HepG2 (cell line): Measurements from ENCODE around the gene MYOM1. TPM values are rescaled to one million over a fixed set of nuclear protein-coding genes. Genes with fewer than 3 reads are reported as not detected.

Source experiments
- ERF ChIP-seq: IDR thresholded peaks from 2 replicates; pipeline ENCODE4 v1.6.1; 2018; ENCODE audit warnings: missing biosample characterization, missing genetic modification reagents
- HOXA7 ChIP-seq: sonication (generic); formaldehyde crosslinking; IDR thresholded peaks from 2 replicates; pipeline ENCODE4 v1.8.1; 2022; ENCODE audit warnings: mild to moderate bottlenecking, missing genetic modification reagents, moderate library complexity
- JARID2 ChIP-seq: sonication (generic); formaldehyde crosslinking; IDR thresholded peaks from 2 replicates; pipeline ENCODE4 v1.8.1; 2023; ENCODE audit warnings: missing genetic modification reagents, inconsistent platforms; ENCODE audit not compliant: insufficient replicate concordance
- MAFG ChIP-seq: sonication (generic); formaldehyde crosslinking; IDR thresholded peaks from 2 replicates; pipeline ENCODE4 v1.5.1; 2020; ENCODE audit warnings: mild to moderate bottlenecking, missing genetic modification reagents
- MTA3 ChIP-seq: sonication (generic); formaldehyde crosslinking; IDR thresholded peaks from 2 replicates; pipeline ENCODE4 v1.4.0; 2020; ENCODE audit warnings: missing genetic modification reagents
- PPARG ChIP-seq: conservative IDR thresholded peaks from 2 replicates; pipeline ENCODE4 v1.6.1; 2016; ENCODE audit warnings: missing biosample characterization, missing genetic modification reagents
- SALL2 ChIP-seq: sonication (generic); formaldehyde crosslinking; IDR thresholded peaks from 2 replicates; pipeline ENCODE4 v1.8.1; 2023; ENCODE audit warnings: mild to moderate bottlenecking, missing genetic modification reagents, inconsistent platforms
- SCMH1 ChIP-seq: sonication (generic); formaldehyde crosslinking; IDR thresholded peaks from 2 replicates; pipeline ENCODE4 v1.9.0; 2021; ENCODE audit warnings: missing genetic modification reagents, mild to moderate bottlenecking, borderline replicate concordance
- STAG1 ChIP-seq: sonication (generic); formaldehyde crosslinking; IDR thresholded peaks from 2 replicates; pipeline ENCODE4 v1.4.0; 2020; ENCODE audit warnings: missing genetic modification reagents
- ZBTB21 ChIP-seq: sonication (generic); formaldehyde crosslinking; IDR thresholded peaks from 2 replicates; pipeline ENCODE4 v1.4.0; 2020; ENCODE audit warnings: missing genetic modification reagents
- ZNF326 ChIP-seq: sonication (generic); formaldehyde crosslinking; IDR thresholded peaks from 2 replicates; pipeline ENCODE4 v1.4.0; 2020; ENCODE audit warnings: missing genetic modification reagents, borderline replicate concordance
- ZNF44 ChIP-seq: sonication (generic); formaldehyde crosslinking; IDR thresholded peaks from 2 replicates; pipeline ENCODE4 v1.5.1; 2020; ENCODE audit warnings: mild to moderate bottlenecking, missing genetic modification reagents
- ZNF703 ChIP-seq: sonication (generic); formaldehyde crosslinking; IDR thresholded peaks from 2 replicates; pipeline ENCODE4 v1.5.1; 2020; ENCODE audit warnings: missing genetic modification reagents, mild to moderate bottlenecking, moderate library complexity, borderline replicate concordance
- ZNF737 ChIP-seq: sonication (generic); formaldehyde crosslinking; IDR thresholded peaks from 2 replicates; pipeline ENCODE4 v1.5.0; 2020; ENCODE audit warnings: missing genetic modification reagents, mild to moderate bottlenecking, borderline replicate concordance
- polyA plus RNA-seq, 8 experiments: library from polyadenylated mRNA; depleted of rRNA in 3 of 8; stranded (reverse) in 7 of 8; unstranded in 1 of 8; fragments of >200 nt; fragmentation: Illumina TruSeq in 4 of 8; extraction: Trizol in 4 of 8; gene quantifications; 2 replicates each; pipeline versions ENCODE4 v1.2.1 to v1.2.3, GENCODE V29; 2011 to 2016; ENCODE audit warnings: low read depth in 4 of 8, missing spikeins in 1 of 8, mixed read lengths in 1 of 8; ENCODE audit not compliant: insufficient read depth in 1 of 8
- total RNA-seq, 5 experiments: library from RNA; depleted of rRNA; stranded (reverse); fragments of >200 nt; fragmentation: Illumina TruSeq; extraction: Trizol; gene quantifications; 2 replicates each; pipeline ENCODE4 v1.2.3, GENCODE V29; 2016; ENCODE audit warnings: low read depth in 1 of 5
- TF ChIP-seq, protein P1 (sequence below): sonication (generic); formaldehyde crosslinking; IDR thresholded peaks from 2 replicates; pipeline ENCODE4 v1.5.0; 2020; ENCODE audit warnings: mild to moderate bottlenecking, low read depth, missing genetic modification reagents, borderline replicate concordance
- TF ChIP-seq, protein P2 (sequence below): sonication (generic); formaldehyde crosslinking; IDR thresholded peaks from 2 replicates; pipeline ENCODE4 v1.4.0; 2020; ENCODE audit warnings: missing genetic modification reagents; ENCODE audit errors: not compliant biosample characterization
- TF ChIP-seq, protein P3 (sequence below): sonication (generic); formaldehyde crosslinking; IDR thresholded peaks from 2 replicates; pipeline ENCODE4 v1.4.0; 2020; ENCODE audit warnings: missing genetic modification reagents
- TF ChIP-seq, protein P4 (sequence below): sonication (generic); formaldehyde crosslinking; IDR thresholded peaks from 2 replicates; pipeline ENCODE4 v1.5.1; 2020; ENCODE audit warnings: mild to moderate bottlenecking, missing genetic modification reagents, borderline replicate concordance
- TF ChIP-seq, protein P5 (sequence below): sonication (generic); formaldehyde crosslinking; IDR thresholded peaks from 2 replicates; pipeline ENCODE4 v1.4.0; 2020; ENCODE audit warnings: missing genetic modification reagents
- TF ChIP-seq, protein P6 (sequence below): sonication (generic); formaldehyde crosslinking; IDR thresholded peaks from 2 replicates; pipeline ENCODE4 v1.4.0; 2020; ENCODE audit warnings: mild to moderate bottlenecking, missing genetic modification reagents

Gene MYOM1
- total and polyA plus RNA-seq, 2 of the 13 experiments (the other 11 are each of a cell fraction or from before 2014, with no cell fraction given) = 0.46 to 0.98 TPM

DNA sequence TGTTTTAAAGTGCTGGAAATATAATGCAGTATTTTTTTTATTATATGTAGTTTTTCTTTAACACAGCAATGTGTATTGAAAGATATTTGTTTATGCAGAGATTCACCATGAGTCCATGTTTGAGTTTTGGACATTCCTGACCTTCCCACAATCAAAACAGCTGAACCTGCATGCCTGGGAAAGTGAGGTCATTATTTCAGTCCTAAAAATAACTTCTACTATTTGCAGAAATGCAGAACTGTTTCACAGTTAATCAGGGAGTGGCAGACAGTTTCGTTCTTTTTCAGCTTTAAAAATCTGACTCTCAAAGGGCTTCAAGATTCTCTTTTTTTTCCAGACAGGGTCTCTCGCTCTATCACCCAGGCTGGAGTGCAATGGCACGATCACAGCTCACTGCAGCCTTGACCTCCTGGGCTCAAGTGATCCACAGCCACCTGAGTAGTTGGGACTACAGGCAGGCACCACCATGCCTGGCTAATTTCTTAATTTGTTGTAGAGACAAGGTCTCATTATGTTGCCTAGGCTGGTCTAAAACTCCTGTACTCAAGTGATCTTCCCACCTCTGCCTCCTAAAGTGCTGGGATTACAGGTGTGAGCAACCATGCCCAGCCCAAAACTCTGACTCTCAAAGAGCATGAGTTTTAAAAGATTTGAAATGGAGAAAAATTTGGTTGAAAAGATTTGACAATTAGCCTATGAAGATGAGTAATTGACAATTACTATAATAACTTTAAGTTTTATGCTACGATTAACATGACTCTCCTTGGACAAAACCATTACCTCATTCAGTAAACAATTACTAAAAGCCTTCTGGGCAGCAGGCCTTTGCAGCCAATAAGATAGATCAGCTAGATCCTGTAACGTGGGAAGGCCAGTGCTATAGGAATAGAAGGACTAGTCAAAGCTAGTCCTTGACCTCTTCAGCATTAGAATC is 37.2 kb upstream of the MYOM1 start (continued):
- TF ChIP-seq MAFG (CRISPR knock-in tag) = no peak
- no peak for TF ChIP-seq ZNF737 (CRISPR knock-in tag)
- TF ChIP-seq STAG1 = no peak
- TF ChIP-seq ZNF326 (CRISPR knock-in tag) = no peak
- TF ChIP-seq, protein P1, sequence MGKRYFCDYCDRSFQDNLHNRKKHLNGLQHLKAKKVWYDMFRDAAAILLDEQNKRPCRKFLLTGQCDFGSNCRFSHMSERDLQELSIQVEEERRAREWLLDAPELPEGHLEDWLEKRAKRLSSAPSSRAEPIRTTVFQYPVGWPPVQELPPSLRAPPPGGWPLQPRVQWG (CRISPR knock-in tag) = no peak
- no peak for TF ChIP-seq JARID2 (CRISPR knock-in tag)
- TF ChIP-seq, protein P2, sequence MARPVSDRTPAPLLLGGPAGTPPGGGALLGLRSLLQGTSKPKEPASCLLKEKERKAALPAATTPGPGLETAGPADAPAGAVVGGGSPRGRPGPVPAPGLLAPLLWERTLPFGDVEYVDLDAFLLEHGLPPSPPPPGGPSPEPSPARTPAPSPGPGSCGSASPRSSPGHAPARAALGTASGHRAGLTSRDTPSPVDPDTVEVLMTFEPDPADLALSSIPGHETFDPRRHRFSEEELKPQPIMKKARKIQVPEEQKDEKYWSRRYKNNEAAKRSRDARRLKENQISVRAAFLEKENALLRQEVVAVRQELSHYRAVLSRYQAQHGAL (CRISPR knock-in tag) = no peak
- TF ChIP-seq, protein P3, sequence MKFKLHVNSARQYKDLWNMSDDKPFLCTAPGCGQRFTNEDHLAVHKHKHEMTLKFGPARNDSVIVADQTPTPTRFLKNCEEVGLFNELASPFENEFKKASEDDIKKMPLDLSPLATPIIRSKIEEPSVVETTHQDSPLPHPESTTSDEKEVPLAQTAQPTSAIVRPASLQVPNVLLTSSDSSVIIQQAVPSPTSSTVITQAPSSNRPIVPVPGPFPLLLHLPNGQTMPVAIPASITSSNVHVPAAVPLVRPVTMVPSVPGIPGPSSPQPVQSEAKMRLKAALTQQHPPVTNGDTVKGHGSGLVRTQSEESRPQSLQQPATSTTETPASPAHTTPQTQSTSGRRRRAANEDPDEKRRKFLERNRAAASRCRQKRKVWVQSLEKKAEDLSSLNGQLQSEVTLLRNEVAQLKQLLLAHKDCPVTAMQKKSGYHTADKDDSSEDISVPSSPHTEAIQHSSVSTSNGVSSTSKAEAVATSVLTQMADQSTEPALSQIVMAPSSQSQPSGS (CRISPR knock-in tag) = peak; percentile 99
- no peak for TF ChIP-seq SALL2 (CRISPR knock-in tag)
- TF ChIP-seq ZNF703 = no peak
- 0 out of 2 replicates have a peak, but pooled peaks have one; percentile 21 for TF ChIP-seq PPARG (CRISPR knock-in tag)
- TF ChIP-seq HOXA7 = no peak
- TF ChIP-seq ZNF44 = no peak
- TF ChIP-seq SCMH1 (CRISPR knock-in tag) = no peak
- TF ChIP-seq, protein P4, sequence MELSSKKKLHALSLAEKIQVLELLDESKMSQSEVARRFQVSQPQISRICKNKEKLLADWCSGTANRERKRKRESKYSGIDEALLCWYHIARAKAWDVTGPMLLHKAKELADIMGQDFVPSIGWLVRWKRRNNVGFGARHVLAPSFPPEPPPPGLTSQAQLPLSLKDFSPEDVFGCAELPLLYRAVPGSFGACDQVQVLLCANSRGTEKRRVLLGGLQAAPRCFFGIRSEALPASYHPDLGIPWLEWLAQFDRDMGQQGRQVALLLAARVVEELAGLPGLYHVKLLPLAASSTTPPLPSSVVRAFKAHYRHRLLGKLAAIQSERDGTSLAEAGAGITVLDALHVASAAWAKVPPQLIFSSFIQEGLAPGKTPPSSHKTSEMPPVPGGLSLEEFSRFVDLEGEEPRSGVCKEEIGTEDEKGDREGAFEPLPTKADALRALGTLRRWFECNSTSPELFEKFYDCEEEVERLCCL = no peak
- no peak for TF ChIP-seq ERF (CRISPR knock-in tag)
- no peak for TF ChIP-seq ZBTB21 (CRISPR knock-in tag)
- TF ChIP-seq, protein P5, sequence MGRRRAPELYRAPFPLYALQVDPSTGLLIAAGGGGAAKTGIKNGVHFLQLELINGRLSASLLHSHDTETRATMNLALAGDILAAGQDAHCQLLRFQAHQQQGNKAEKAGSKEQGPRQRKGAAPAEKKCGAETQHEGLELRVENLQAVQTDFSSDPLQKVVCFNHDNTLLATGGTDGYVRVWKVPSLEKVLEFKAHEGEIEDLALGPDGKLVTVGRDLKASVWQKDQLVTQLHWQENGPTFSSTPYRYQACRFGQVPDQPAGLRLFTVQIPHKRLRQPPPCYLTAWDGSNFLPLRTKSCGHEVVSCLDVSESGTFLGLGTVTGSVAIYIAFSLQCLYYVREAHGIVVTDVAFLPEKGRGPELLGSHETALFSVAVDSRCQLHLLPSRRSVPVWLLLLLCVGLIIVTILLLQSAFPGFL (CRISPR knock-in tag) = no peak
- TF ChIP-seq, protein P6, sequence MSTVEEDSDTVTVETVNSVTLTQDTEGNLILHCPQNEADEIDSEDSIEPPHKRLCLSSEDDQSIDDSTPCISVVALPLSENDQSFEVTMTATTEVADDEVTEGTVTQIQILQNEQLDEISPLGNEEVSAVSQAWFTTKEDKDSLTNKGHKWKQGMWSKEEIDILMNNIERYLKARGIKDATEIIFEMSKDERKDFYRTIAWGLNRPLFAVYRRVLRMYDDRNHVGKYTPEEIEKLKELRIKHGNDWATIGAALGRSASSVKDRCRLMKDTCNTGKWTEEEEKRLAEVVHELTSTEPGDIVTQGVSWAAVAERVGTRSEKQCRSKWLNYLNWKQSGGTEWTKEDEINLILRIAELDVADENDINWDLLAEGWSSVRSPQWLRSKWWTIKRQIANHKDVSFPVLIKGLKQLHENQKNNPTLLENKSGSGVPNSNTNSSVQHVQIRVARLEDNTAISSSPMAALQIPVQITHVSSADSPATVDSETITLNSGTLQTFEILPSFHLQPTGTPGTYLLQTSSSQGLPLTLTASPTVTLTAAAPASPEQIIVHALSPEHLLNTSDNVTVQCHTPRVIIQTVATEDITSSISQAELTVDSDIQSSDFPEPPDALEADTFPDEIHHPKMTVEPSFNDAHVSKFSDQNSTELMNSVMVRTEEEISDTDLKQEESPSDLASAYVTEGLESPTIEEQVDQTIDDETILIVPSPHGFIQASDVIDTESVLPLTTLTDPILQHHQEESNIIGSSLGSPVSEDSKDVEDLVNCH = no peak
- TF ChIP-seq MTA3 = no peak
